ENCODE data around the gene IRAK1. TPM values are rescaled to one million over a fixed set of nuclear protein-coding genes. Genes with fewer than 3 reads are reported as not detected.
"Not testable (repeated sequence)": the region's sequence is repeated elsewhere in the genome, so short reads cannot be mapped to it uniquely, and the experiment has no call there.

Gene IRAK1
- total RNA-seq, 1 experiment from 2014 or later, result 76.0 TPM

DNA sequence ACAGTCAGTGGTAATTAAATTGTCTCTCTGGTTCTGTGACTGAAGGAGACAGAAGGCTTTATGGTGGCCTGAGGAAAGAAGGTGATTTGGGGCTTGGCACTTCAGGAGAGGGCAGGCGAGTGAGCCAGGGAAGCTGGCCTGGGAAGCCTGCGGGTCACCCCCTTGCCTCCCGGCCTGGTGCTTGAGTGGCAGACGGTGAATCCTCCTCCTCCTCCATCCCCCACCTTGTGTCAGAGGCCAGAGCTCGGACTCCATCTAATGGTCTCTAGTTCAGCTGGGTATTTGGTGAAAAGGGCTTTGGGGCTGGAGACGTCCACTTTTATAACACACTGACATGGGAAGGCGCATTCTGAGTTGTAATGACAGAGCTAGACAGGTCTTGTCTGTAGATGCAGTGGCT lies 38.5 kb downstream of the IRAK1 start:
- H4K20me1 ChIP-seq (ENCODE audit: insufficient read depth, low read depth, low read length), result no peaks in the 10 kb centered on the region
- no peak overlapping the region for H3K4me3 ChIP-seq (ENCODE audit: low read length)
- H3K36me3 ChIP-seq (ENCODE audit: insufficient read depth, low read length), result no peaks in the 10 kb centered on the region
- no peak overlapping the region for H3K4me2 ChIP-seq (ENCODE audit: low read depth, low read length, poor library complexity, severe bottlenecking)
- H3K9me3 ChIP-seq (ENCODE audit: low read length), result no peaks in the 10 kb centered on the region
- no peak overlapping the region for H3K27ac ChIP-seq (ENCODE audit: low read length)
- peaks cover 5% of the 10 kb centered on the region for H3K4me1 ChIP-seq (ENCODE audit: low read length)
- no peak overlapping the region for H2AFZ ChIP-seq (ENCODE audit: low read length)
- H3K9ac ChIP-seq (ENCODE audit: low read length), result no peak overlapping the region
- no peak for DNase-seq
- no peaks in the 10 kb centered on the region for H3K27me3 ChIP-seq (ENCODE audit: low read length)
- no peaks in the 10 kb centered on the region for H3K79me2 ChIP-seq (ENCODE audit: low read length)
- no peaks in the 10 kb centered on the region for H3K9me2 ChIP-seq (replicated peaks; ENCODE audit: insufficient read depth, low read length)

GRCh38 chrX:153980394-153980793 lies 39.3 kb downstream of the IRAK1 start:
- H3K9ac ChIP-seq (ENCODE audit: low read length); H3K79me2 ChIP-seq (ENCODE audit: low read length); H3K27me3 ChIP-seq (ENCODE audit: low read length); H2AFZ ChIP-seq (ENCODE audit: low read length); H3K4me1 ChIP-seq (ENCODE audit: low read length); H3K4me2 ChIP-seq (ENCODE audit: low read depth, low read length, poor library complexity, severe bottlenecking); H3K9me2 ChIP-seq (replicated peaks; ENCODE audit: insufficient read depth, low read length); H3K9me3 ChIP-seq (ENCODE audit: low read length); H4K20me1 ChIP-seq (ENCODE audit: insufficient read depth, low read depth, low read length); H3K4me3 ChIP-seq (ENCODE audit: low read length); H3K27ac ChIP-seq (ENCODE audit: low read length); DNase-seq; H3K36me3 ChIP-seq (ENCODE audit: insufficient read depth, low read length): not testable (repeated sequence)

DNA sequence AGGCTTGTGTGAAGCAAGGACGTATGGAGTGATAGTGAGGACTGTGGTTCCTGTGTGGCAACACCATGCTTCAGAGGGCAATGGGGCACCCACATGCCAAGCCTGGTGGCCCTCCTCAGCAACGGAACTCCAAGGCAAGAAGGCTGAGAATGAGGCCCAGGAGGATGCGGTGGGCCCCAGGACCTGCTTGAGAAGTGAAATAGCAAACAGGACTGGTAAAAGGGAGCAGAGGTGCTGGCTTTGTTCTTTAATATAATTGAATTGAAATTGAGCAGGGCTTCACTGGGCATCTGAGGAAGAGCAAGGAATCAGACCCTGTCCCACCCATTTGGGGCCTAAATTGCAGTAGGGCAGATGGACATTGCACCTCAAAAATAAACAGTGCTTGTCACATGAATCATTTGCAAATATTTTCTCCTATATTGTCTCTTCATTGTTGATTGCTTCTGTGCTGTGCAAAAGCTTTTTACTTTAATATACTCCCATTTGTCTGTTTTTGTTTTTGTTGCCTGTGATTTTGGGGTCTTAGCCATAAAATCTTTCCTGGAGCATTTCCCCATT lies 44.9 kb downstream of the IRAK1 start:
- Histone ChIP-seq H3K9me3 (ENCODE audit: low read length) (no peaks in the 10 kb centered on the region), H4K20me1 (ENCODE audit: insufficient read depth, low read depth, low read length) (no peaks in the 10 kb centered on the region), H3K36me3 (ENCODE audit: insufficient read depth, low read length) (no peaks in the 10 kb centered on the region), H3K9me2 (replicated peaks; ENCODE audit: insufficient read depth, low read length) (no peaks in the 10 kb centered on the region), H3K79me2 (ENCODE audit: low read length) (peaks cover 1% of the 10 kb centered on the region), H3K9ac (ENCODE audit: low read length) (no peak overlapping the region), H3K27me3 (ENCODE audit: low read length) (no peaks in the 10 kb centered on the region), H3K4me2 (ENCODE audit: low read depth, low read length, poor library complexity, severe bottlenecking) (no peak overlapping the region), H3K27ac (ENCODE audit: low read length) (no peak overlapping the region), H2AFZ (ENCODE audit: low read length) (no peak overlapping the region), H3K4me1 (ENCODE audit: low read length) (peaks cover 14% of the 10 kb centered on the region), H3K4me3 (ENCODE audit: low read length) (no peak overlapping the region)
- no peak for DNase-seq

- peak overlapping the region; percentile 76 for H3K4me2 ChIP-seq (ENCODE audit: low read depth, low read length, poor library complexity, severe bottlenecking)
- H4K20me1 ChIP-seq (ENCODE audit: insufficient read depth, low read depth, low read length), result no peaks in the 10 kb centered on the region
- H3K36me3 ChIP-seq (ENCODE audit: insufficient read depth, low read length), result no peaks in the 10 kb centered on the region
- H3K79me2 ChIP-seq (ENCODE audit: low read length), result peaks cover 8% of the 10 kb centered on the region
- no peak overlapping the region for H3K27ac ChIP-seq (ENCODE audit: low read length)
- no peaks in the 10 kb centered on the region for H3K27me3 ChIP-seq (ENCODE audit: low read length)
- no peak for DNase-seq
- H2AFZ ChIP-seq (ENCODE audit: low read length), result no peak overlapping the region
- peak overlapping the region; percentile 97 for H3K9ac ChIP-seq (ENCODE audit: low read length)
- H3K4me3 ChIP-seq (ENCODE audit: low read length), result peak overlapping the region; percentile 73; the same call in 1 of the 2 replicates
- peaks cover 15% of the 10 kb centered on the region for H3K4me1 ChIP-seq (ENCODE audit: low read length)
- no peaks in the 10 kb centered on the region for H3K9me2 ChIP-seq (replicated peaks; ENCODE audit: insufficient read depth, low read length)
- H3K9me3 ChIP-seq (ENCODE audit: low read length), result no peaks in the 10 kb centered on the region
Measured at GRCh38 chrX:153974003-153974725, 45.5 kb downstream of the IRAK1 start.

- Histone ChIP-seq H3K36me3 (ENCODE audit: insufficient read depth, low read length) (no peaks in the 10 kb centered on the region), H3K9me3 (ENCODE audit: low read length) (no peaks in the 10 kb centered on the region), H3K4me2 (ENCODE audit: low read depth, low read length, poor library complexity, severe bottlenecking) (peak overlapping the region; percentile 76), H4K20me1 (ENCODE audit: insufficient read depth, low read depth, low read length) (no peaks in the 10 kb centered on the region), H3K9me2 (replicated peaks; ENCODE audit: insufficient read depth, low read length) (no peaks in the 10 kb centered on the region), H3K79me2 (ENCODE audit: low read length) (peaks cover 16% of the 10 kb centered on the region), H3K27me3 (ENCODE audit: low read length) (no peaks in the 10 kb centered on the region), H3K4me1 (ENCODE audit: low read length) (peaks cover 23% of the 10 kb centered on the region), H3K9ac (ENCODE audit: low read length) (peak overlapping the region; percentile 97), H3K27ac (ENCODE audit: low read length) (peak overlapping the region; percentile 88), H3K4me3 (ENCODE audit: low read length) (peak overlapping the region; percentile 73), H2AFZ (ENCODE audit: low read length) (no peak overlapping the region)
- no peak for DNase-seq
Measured at GRCh38 chrX:153973127-153974002, 46.3 kb downstream of the IRAK1 start.

- H3K36me3 ChIP-seq (ENCODE audit: insufficient read depth, low read length), result no peaks in the 10 kb centered on the region
- no peaks in the 10 kb centered on the region for H4K20me1 ChIP-seq (ENCODE audit: insufficient read depth, low read depth, low read length)
- H3K9me2 ChIP-seq (replicated peaks; ENCODE audit: insufficient read depth, low read length), result no peaks in the 10 kb centered on the region
- no peaks in the 10 kb centered on the region for H3K9me3 ChIP-seq (ENCODE audit: low read length)
- no peak within 1 kb of the TSS for H2AFZ ChIP-seq (ENCODE audit: low read length)
- peak within 1 kb of the TSS; percentile 87 for H3K4me3 ChIP-seq (ENCODE audit: low read length)
- peak within 1 kb of the TSS; percentile 97 for H3K9ac ChIP-seq (ENCODE audit: low read length)
- peak within 1 kb of the TSS; percentile 90 for H3K4me2 ChIP-seq (ENCODE audit: low read depth, low read length, poor library complexity, severe bottlenecking)
- DNase-seq, result peak; percentile 97
- H3K27ac ChIP-seq (ENCODE audit: low read length), result peak within 1 kb of the TSS; percentile 95
- H3K4me1 ChIP-seq (ENCODE audit: low read length), result peaks cover 31% of the 10 kb centered on the region
- H3K27me3 ChIP-seq (ENCODE audit: low read length), result no peaks in the 10 kb centered on the region
- H3K79me2 ChIP-seq (ENCODE audit: low read length), result peaks cover 24% of the 10 kb centered on the region
Measured at GRCh38 chrX:153972368-153973126, 47.2 kb downstream of the IRAK1 start, which contains the start of gene TMEM187. Gene TMEM187 (plus strand): TSS chrX:153972754. CDS start chrX:153982063, 9,309 bp downstream.

DNA sequence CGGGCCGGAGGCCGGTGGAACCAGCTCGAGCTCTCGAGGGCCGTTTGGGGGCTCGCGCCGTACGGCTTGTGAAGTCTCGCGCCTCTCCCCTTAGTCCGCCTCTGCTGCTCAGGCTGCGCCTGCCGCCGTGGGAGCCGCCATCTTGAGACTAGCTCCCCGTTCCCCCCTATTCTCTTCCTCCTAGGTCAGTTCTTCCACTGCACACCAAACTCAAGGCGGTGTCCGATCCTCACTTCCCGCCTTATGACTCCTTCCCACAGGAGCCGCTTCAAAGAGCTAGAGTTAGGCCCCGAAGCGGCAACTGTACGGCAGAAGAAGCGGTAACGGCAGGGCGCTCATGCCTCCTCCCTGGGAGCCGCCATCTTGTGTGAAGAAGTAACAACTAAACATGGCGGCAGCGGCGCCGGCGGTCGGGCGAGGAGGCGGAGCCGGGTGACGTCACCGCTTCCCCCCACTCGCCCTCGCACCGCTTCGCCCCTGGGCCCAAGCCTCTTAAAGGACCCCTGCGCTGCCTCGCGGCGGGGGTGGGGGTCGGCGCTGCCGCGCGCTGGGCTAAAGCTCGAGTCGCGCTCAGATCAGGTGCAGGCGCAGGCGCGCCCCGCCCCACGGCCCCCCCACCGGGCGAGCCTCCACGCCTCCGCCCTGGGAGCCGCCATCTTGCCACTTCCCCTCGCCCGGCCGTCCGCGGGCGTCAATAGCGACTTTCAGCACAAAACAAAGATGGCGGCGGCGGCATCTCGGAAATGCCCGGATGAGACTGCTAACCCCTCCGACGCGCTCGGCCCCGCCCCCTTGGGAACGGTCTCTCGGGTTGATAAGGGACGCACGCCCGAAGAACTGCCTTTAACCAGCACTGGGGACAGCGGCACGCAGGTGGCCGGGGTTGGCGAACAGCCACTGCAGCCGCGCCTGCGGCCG lies 48.0 kb downstream of the IRAK1 start, which contains the start of gene HCFC1:
HCFC1 (minus strand) TSS at position 369 of the 918 bp plus-strand sequence. CDS start 978 bp downstream, outside the sequence.
- Histone ChIP-seq H3K4me3 (ENCODE audit: low read length) (peak within 1 kb of the TSS; percentile 87), H3K9ac (ENCODE audit: low read length) (peak within 1 kb of the TSS; percentile 97), H3K4me1 (ENCODE audit: low read length) (peaks cover 40% of the 10 kb centered on the region), H3K79me2 (ENCODE audit: low read length) (peaks cover 32% of the 10 kb centered on the region), H4K20me1 (ENCODE audit: insufficient read depth, low read depth, low read length) (no peaks in the 10 kb centered on the region), H3K27ac (ENCODE audit: low read length) (peak within 1 kb of the TSS; percentile 95), H3K9me3 (ENCODE audit: low read length) (no peaks in the 10 kb centered on the region), H2AFZ (ENCODE audit: low read length) (no peak within 1 kb of the TSS), H3K27me3 (ENCODE audit: low read length) (no peaks in the 10 kb centered on the region), H3K4me2 (ENCODE audit: low read depth, low read length, poor library complexity, severe bottlenecking) (peak within 1 kb of the TSS; percentile 90), H3K9me2 (replicated peaks; ENCODE audit: insufficient read depth, low read length) (no peaks in the 10 kb centered on the region), H3K36me3 (ENCODE audit: insufficient read depth, low read length) (no peaks in the 10 kb centered on the region)
- peak; percentile 95 for DNase-seq

Measured in Karpas-422 (cell line).